ENCODE results near the gene PARD3.

DNA sequence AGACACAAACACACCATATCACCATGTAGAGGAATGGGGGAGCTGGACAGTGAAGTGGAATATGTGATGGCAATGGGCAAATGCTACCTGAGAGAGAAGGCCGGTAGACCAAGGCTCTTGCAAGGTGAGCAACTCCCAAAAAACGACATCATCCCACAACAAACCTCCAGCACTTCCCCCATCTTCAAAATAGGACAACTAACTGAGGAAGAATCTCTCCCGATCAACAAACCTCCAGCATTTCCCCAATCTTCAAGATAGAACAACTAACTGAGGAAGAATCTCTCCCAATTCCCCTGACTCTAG is 387.2 kb downstream of the PARD3 start:
- TF ChIP-seq, protein P1, sequence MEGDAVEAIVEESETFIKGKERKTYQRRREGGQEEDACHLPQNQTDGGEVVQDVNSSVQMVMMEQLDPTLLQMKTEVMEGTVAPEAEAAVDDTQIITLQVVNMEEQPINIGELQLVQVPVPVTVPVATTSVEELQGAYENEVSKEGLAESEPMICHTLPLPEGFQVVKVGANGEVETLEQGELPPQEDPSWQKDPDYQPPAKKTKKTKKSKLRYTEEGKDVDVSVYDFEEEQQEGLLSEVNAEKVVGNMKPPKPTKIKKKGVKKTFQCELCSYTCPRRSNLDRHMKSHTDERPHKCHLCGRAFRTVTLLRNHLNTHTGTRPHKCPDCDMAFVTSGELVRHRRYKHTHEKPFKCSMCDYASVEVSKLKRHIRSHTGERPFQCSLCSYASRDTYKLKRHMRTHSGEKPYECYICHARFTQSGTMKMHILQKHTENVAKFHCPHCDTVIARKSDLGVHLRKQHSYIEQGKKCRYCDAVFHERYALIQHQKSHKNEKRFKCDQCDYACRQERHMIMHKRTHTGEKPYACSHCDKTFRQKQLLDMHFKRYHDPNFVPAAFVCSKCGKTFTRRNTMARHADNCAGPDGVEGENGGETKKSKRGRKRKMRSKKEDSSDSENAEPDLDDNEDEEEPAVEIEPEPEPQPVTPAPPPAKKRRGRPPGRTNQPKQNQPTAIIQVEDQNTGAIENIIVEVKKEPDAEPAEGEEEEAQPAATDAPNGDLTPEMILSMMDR (IDR thresholded peaks at IDR 0.05), result no peak
- TF ChIP-seq EZH2 (IDR thresholded peaks at IDR 0.05), result no peak

All from neural progenitor cell (in vitro differentiated cells).